Activated CD4-positive, alpha-beta T cell treated with anti-CD3 and anti-CD28 coated beads for 36 hours (primary cell): Measurements from ENCODE around the gene DDX6. TPM values are rescaled to one million over a fixed set of nuclear protein-coding genes. Genes with fewer than 3 reads are reported as not detected.
"Not testable (repeated sequence)": the region's sequence is repeated elsewhere in the genome, so short reads cannot be mapped to it uniquely, and the experiment has no call there.

ENCODE experiments used
- ATAC-seq: fragments of 200-7000 bp; cut with Tn5 transposase; one replicate; pipeline ENCODE4 v1.10.0; 2021; ENCODE audit warnings: mild to moderate bottlenecking, moderate library complexity
- CTCF ChIA-PET: fragments of 350-600 bp; sonication (Branson Sonifier 250); formaldehyde crosslinking; loops from one replicate; lab custom pipeline; 2021; ENCODE audit warnings: antibody characterized with exemption; lab: Charles Lee
- POLR2A ChIA-PET: fragments of 350-600 bp; sonication (Branson Sonifier 250); formaldehyde crosslinking; loops from one replicate; lab custom pipeline; 2021; ENCODE audit warnings: antibody characterized with exemption, inconsistent platforms; lab: Charles Lee
- DNase-seq: peaks from one replicate; pipeline ENCODE4 v3.0.0-alpha.2; 2020
- H3K27ac Mint-ChIP-seq: one replicate; pipeline ENCODE4 v1.8.0; 2021; ENCODE audit warnings: mixed read lengths
- H3K27me3 Mint-ChIP-seq: one replicate; pipeline ENCODE4 v1.8.0; 2021; ENCODE audit warnings: mixed read lengths
- H3K36me3 Mint-ChIP-seq: one replicate; pipeline ENCODE4 v1.8.0; 2021; ENCODE audit warnings: low read depth, mixed read lengths
- H3K4me1 Mint-ChIP-seq: one replicate; pipeline ENCODE4 v1.8.0; 2021; ENCODE audit warnings: mixed read lengths
- H3K4me3 Mint-ChIP-seq: one replicate; pipeline ENCODE4 v1.8.0; 2021; ENCODE audit warnings: mild to moderate bottlenecking, moderate library complexity, mixed read lengths
- H3K9me3 Mint-ChIP-seq: one replicate; pipeline ENCODE4 v1.8.0; 2021; ENCODE audit warnings: low read depth, mixed read lengths
- intact Hi-C, 2 experiments: fragments of 100-400 bp; cut with DNase I in 1 of 2; cut with micrococcal nuclease in 1 of 2; formaldehyde crosslinking; loops; one replicate each; pipeline versions ENCODE4 v1.14.2 to v1.15.1; 2022 to 2024; cut with DNase I, micrococcal nuclease
- total RNA-seq, 2 experiments: library from RNA; stranded (reverse); gene quantifications; one replicate each; pipeline ENCODE4 v1.2.3, GENCODE V29; 2021

Gene DDX6
- total RNA-seq, 2 experiments from 2014 or later = 175 to 178 TPM

DNA sequence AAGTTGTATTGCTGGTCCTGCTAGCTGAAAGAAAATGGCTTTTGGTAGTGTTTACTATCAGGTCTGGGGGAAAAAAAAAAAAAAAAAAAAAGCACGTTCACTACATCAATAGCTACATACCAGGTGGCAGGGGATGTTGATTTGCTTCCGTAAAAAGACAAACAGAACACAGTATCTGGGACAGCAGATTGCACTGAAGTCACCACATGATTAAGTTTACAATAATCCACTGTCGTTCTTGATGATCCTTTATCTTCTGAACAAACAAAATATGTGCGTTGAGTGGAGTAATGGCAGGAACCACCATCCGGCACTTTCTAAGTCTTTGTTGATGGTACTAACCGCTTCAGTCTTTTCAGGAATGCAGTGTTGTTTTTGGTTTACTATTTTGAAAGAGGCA is 48.7 kb downstream of the DDX6 start:
- Mint-ChIP-seq H3K9me3 (no peaks in the 10 kb centered on the region), H3K4me1 (no peaks in the 10 kb centered on the region), H3K4me3 (no peak overlapping the region), H3K27ac (no peak overlapping the region), H3K27me3 (no peaks in the 10 kb centered on the region), H3K36me3 (no peaks in the 10 kb centered on the region)
- ChIA-PET POLR2A (interaction anchor here (0.7 kb wide), 1 partner anchor 170 kb away, joined by 4 read pairs; no protein-coding TSS in a partner anchor), CTCF (interaction anchor here (0.5 kb wide), 1 partner anchor 82 kb away, joined by 3 read pairs; no protein-coding TSS in a partner anchor)
- ATAC-seq = no peak
- DNase-seq = no peak
- intact Hi-C loops = no loop called here

DNA sequence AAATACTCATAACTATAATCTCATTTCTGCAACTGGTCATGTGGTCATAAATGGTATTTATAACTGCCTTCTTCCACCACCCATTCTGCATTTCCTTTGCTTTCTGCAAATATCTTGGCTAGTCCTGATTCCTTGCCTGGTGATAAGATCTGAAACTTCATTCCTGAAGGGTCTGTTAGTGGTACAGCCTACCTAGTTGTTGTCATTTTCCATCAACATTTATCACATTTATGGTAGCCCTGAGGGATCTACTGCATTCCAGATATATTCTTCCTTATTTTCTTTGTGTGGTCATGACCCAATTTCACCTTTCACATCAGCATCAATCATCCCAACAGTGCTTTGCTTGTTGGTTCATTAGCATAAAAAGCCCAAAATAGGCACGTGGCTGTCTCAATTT is 50.1 kb downstream of the DDX6 start:
- DNase-seq (no peak), ATAC-seq (no peak)
- Mint-ChIP-seq H3K9me3 (no peaks in the 10 kb centered on the region), H3K4me3 (no peak overlapping the region), H3K4me1 (no peaks in the 10 kb centered on the region), H3K27me3 (no peaks in the 10 kb centered on the region), H3K27ac (no peak overlapping the region), H3K36me3 (no peaks in the 10 kb centered on the region)
- CTCF ChIA-PET = interaction anchor here (1.2 kb wide), 1 partner anchor 14 kb away, joined by 3 read pairs; no protein-coding TSS in a partner anchor
- POLR2A ChIA-PET = no interaction called here
- intact Hi-C loops = no loop called here

DNA sequence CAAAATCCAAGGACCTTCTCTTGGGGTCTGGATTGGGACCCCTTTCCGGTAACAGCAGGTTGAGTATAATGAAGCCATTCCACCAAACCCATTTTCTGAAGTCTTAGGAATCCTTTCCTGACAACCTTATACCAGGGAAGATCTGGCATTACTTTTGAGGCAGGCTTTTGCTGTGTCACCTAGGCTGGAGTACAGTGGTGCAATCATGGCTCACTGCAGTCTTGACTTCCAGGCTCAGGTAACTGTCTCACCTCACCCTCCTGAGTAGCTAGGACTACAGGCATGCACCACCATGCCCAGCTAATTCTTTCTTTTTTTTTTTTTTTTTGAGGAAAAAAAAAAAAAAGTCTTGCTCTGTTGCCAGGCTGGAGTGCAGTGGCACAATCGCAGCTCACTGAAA is 55.8 kb downstream of the DDX6 start:
- ATAC-seq (no peak), DNase-seq (no peak)
- Mint-ChIP-seq H3K9me3 (no peaks in the 10 kb centered on the region), H3K36me3 (no peaks in the 10 kb centered on the region), H3K4me1 (no peaks in the 10 kb centered on the region), H3K27me3 (no peaks in the 10 kb centered on the region), H3K4me3 (no peak overlapping the region), H3K27ac (no peak overlapping the region)
- intact Hi-C loops = no loop called here
- CTCF ChIA-PET = no interaction called here
- POLR2A ChIA-PET = no interaction called here

GRCh38 chr11:118734031-118734430 is 56.9 kb downstream of the DDX6 start:
- ATAC-seq = no peak
- ChIA-PET CTCF (interaction anchor here (0.7 kb wide), 1 partner anchor 47 kb away, joined by 5 read pairs; no protein-coding TSS in a partner anchor), POLR2A (no interaction called here)
- no peaks in the 10 kb centered on the region for H3K27me3 Mint-ChIP-seq
- no peaks in the 10 kb centered on the region for H3K4me1 Mint-ChIP-seq
- no peak overlapping the region for H3K4me3 Mint-ChIP-seq
- intact Hi-C loops = no loop called here
- DNase-seq = no peak
- no peaks in the 10 kb centered on the region for H3K9me3 Mint-ChIP-seq
- H3K36me3 Mint-ChIP-seq = no peaks in the 10 kb centered on the region
- H3K27ac Mint-ChIP-seq = no peak overlapping the region

- H3K4me3 Mint-ChIP-seq, H3K36me3 Mint-ChIP-seq, H3K4me1 Mint-ChIP-seq, H3K9me3 Mint-ChIP-seq, H3K27ac Mint-ChIP-seq, POLR2A ChIA-PET, H3K27me3 Mint-ChIP-seq, CTCF ChIA-PET, ATAC-seq, intact Hi-C loops, DNase-seq: not testable (repeated sequence)
These were observed 61.2 kb downstream of the DDX6 start for GRCh38 chr11:118729753-118730152.

DNA sequence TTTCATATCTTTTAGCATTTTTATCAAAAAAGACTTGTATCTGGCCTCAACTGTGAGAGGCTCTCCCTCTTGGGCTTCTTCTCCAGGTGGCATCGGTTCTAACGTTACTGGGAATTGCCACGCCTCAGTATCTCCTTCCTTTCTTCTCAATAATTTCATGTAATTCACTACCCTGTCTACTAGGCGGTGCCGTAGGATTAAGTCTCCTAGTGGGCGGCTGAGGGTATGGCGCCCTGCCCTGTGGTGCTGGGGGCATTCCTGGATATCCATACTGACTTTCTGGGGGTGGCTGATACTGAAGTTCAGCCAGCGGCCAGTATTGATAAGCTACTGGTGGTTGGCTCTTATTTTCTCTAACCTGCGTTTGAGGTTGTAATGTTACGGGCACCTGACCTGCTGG is 62.9 kb downstream of the DDX6 start:
- not testable (repeated sequence) for H3K4me1 Mint-ChIP-seq

DNA sequence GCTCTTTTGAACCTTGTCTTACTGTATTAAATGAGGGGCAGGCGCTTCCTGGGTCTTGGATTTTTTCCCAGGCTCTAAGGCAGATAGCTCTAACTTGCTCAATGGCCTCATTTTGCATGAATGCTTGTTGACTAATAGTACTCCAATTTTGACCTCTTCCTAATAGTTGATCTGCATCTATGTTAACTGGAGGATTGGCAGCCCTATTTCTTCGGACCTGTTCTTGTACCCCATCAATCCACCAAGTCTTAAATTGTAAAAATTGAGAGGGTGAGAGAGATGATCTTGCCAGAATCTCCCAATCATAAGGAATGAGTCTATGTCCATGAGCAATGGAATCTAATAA is 63.3 kb downstream of the DDX6 start:
- DNase-seq, H3K27ac Mint-ChIP-seq, H3K36me3 Mint-ChIP-seq, CTCF ChIA-PET, H3K4me3 Mint-ChIP-seq, ATAC-seq, H3K27me3 Mint-ChIP-seq, H3K4me1 Mint-ChIP-seq, intact Hi-C loops, H3K9me3 Mint-ChIP-seq, POLR2A ChIA-PET: not testable (repeated sequence)

More for the DNA sequence above, 62.9 kb downstream of the DDX6 start:
- intact Hi-C loops, H3K36me3 Mint-ChIP-seq, H3K27ac Mint-ChIP-seq, ATAC-seq, CTCF ChIA-PET, H3K27me3 Mint-ChIP-seq, POLR2A ChIA-PET, H3K9me3 Mint-ChIP-seq, DNase-seq, H3K4me3 Mint-ChIP-seq: not testable (repeated sequence)

GRCh38 chr11:118727001-118727720 is 63.8 kb downstream of the DDX6 start:
- H3K27ac Mint-ChIP-seq, H3K4me1 Mint-ChIP-seq, ATAC-seq, CTCF ChIA-PET, intact Hi-C loops, DNase-seq, H3K4me3 Mint-ChIP-seq, H3K27me3 Mint-ChIP-seq, H3K9me3 Mint-ChIP-seq, POLR2A ChIA-PET, H3K36me3 Mint-ChIP-seq: not testable (repeated sequence)

GRCh38 chr11:118721478-118722015 is 69.4 kb downstream of the DDX6 start:
- H3K27me3 Mint-ChIP-seq, H3K27ac Mint-ChIP-seq, H3K4me3 Mint-ChIP-seq, CTCF ChIA-PET, DNase-seq, intact Hi-C loops, POLR2A ChIA-PET, H3K36me3 Mint-ChIP-seq, H3K4me1 Mint-ChIP-seq, ATAC-seq, H3K9me3 Mint-ChIP-seq: not testable (repeated sequence)

DNA sequence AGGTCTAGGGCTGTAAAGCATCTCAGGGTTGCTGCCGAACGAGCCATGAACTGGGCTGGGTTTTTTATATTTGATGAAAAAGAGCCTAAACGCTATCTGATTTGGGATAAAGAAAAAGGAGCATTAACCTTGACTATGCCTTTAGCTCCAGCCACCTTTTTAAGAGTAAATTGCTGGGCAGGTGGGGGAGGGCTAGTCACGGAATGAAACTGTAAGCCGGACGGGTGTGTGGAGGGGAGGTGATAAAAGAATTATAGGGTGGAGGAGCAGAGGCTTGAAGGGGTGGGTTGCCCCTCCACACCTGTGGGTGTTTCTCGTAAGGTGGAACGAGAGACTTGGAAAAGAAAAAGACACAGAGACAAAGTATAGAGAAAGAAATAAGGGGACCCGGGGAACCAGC is 70.2 kb downstream of the DDX6 start:
- H3K9me3 Mint-ChIP-seq, H3K4me1 Mint-ChIP-seq, DNase-seq, H3K36me3 Mint-ChIP-seq, intact Hi-C loops, H3K27me3 Mint-ChIP-seq, ATAC-seq, CTCF ChIA-PET, POLR2A ChIA-PET, H3K27ac Mint-ChIP-seq, H3K4me3 Mint-ChIP-seq: not testable (repeated sequence)

GRCh38 chr11:118720078-118720477 is 70.9 kb downstream of the DDX6 start:
- H3K36me3 Mint-ChIP-seq, H3K27ac Mint-ChIP-seq, CTCF ChIA-PET, intact Hi-C loops, H3K27me3 Mint-ChIP-seq, H3K4me1 Mint-ChIP-seq, H3K4me3 Mint-ChIP-seq, POLR2A ChIA-PET, ATAC-seq, DNase-seq, H3K9me3 Mint-ChIP-seq: not testable (repeated sequence)

GRCh38 chr11:118718562-118718961 is 72.4 kb downstream of the DDX6 start:
- POLR2A ChIA-PET, DNase-seq, H3K9me3 Mint-ChIP-seq, H3K27me3 Mint-ChIP-seq, H3K36me3 Mint-ChIP-seq, H3K4me1 Mint-ChIP-seq, H3K4me3 Mint-ChIP-seq, CTCF ChIA-PET, H3K27ac Mint-ChIP-seq, ATAC-seq, intact Hi-C loops: not testable (repeated sequence)
